Hematopoietic multipotent progenitor cell treated with erythropoietin and hydrocortisone succinate and interleukin-3 and kit ligand, for 15 days (in vitro differentiated cells): ENCODE results near the gene TMEM132A.

Source experiments
- DNase-seq: peaks from one replicate; pipeline ENCODE4 v3.0.0-alpha.2; 2015; ENCODE audit warnings: low spot score

The TMEM132A gene

GRCh38 chr11:60939301-60939700, 15.0 kb downstream of the TMEM132A start:
- DNase-seq, result no peak

GRCh38 chr11:60939855-60940254, 15.6 kb downstream of the TMEM132A start:
- DNase-seq, result no peak

GRCh38 chr11:60941371-60942119, 17.3 kb downstream of the TMEM132A start:
- DNase-seq, result no peak

GRCh38 chr11:60942219-60942618, 18.0 kb downstream of the TMEM132A start:
- DNase-seq, result no peak

- DNase-seq, result no peak
Observed at GRCh38 chr11:60942970-60943565, 18.8 kb downstream of the TMEM132A start.

- DNase-seq, result no peak
Observed at GRCh38 chr11:60944490-60945294, 20.4 kb downstream of the TMEM132A start.

GRCh38 chr11:60945295-60945667, 21.0 kb downstream of the TMEM132A start:
- DNase-seq, result no peak

- DNase-seq, result no peak
Observed at GRCh38 chr11:60946601-60947264, 22.5 kb downstream of the TMEM132A start.

GRCh38 chr11:60947700-60948099, 23.4 kb downstream of the TMEM132A start:
- no peak for DNase-seq

- DNase-seq, result no peak
Observed at GRCh38 chr11:60948250-60948649, 24.0 kb downstream of the TMEM132A start.

- no peak for DNase-seq
Observed at GRCh38 chr11:60950024-60950423, 25.8 kb downstream of the TMEM132A start.

- no peak for DNase-seq
Observed at GRCh38 chr11:60950933-60951605, 26.8 kb downstream of the TMEM132A start.

- DNase-seq, result no peak
Observed at GRCh38 chr11:60951606-60951903, 27.3 kb downstream of the TMEM132A start.

GRCh38 chr11:60951904-60952741, 27.9 kb downstream of the TMEM132A start, which contains the start of gene SLC15A3:
Gene SLC15A3, minus strand, starts transcription at chr11:60952176. Its CDS starts 625 bp downstream, at chr11:60951551.
- no peak for DNase-seq

GRCh38 chr11:60952742-60953170, 28.5 kb downstream of the TMEM132A start:
- DNase-seq, result no peak

GRCh38 chr11:60953781-60954180, 29.5 kb downstream of the TMEM132A start:
- no peak for DNase-seq

- no peak for DNase-seq
Observed at GRCh38 chr11:60954421-60954820, 30.2 kb downstream of the TMEM132A start.

GRCh38 chr11:60955571-60955970, 31.3 kb downstream of the TMEM132A start:
- DNase-seq, result no peak

- no peak for DNase-seq
Observed at GRCh38 chr11:60957188-60957587, 32.9 kb downstream of the TMEM132A start.

GRCh38 chr11:60959431-60959830, 35.2 kb downstream of the TMEM132A start:
- no peak for DNase-seq

GRCh38 chr11:60960405-60960804, 36.1 kb downstream of the TMEM132A start:
- DNase-seq, result no peak
